ENCODE data around the gene SATB1.

DNA sequence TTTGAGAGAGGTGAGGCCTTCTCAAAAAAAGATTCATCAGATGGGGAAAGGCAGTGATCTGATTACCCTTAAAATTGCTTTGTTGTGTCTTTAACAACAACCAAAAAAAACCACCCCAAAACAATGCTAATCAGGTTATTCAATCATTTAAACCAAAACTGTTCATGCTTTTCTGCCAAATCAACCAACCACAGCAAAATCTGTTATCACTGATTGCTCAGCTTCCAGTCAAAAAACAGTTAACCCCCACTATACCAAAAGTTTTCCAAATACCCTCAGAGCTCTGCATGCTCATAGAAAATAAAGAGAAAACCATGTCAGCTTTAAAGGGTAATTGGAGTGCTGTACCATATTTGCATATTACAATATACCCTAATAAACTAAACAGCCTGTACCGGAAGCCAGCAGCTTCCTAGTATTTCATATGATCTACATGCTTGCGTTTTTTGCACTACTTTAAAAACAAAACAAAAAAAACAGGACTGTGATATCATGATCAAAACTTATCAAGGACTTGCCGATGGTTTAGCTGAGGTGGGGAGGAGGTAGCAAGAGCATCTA, 22.8 kb downstream of the SATB1 start:
- TF ChIP-seq, protein P1, sequence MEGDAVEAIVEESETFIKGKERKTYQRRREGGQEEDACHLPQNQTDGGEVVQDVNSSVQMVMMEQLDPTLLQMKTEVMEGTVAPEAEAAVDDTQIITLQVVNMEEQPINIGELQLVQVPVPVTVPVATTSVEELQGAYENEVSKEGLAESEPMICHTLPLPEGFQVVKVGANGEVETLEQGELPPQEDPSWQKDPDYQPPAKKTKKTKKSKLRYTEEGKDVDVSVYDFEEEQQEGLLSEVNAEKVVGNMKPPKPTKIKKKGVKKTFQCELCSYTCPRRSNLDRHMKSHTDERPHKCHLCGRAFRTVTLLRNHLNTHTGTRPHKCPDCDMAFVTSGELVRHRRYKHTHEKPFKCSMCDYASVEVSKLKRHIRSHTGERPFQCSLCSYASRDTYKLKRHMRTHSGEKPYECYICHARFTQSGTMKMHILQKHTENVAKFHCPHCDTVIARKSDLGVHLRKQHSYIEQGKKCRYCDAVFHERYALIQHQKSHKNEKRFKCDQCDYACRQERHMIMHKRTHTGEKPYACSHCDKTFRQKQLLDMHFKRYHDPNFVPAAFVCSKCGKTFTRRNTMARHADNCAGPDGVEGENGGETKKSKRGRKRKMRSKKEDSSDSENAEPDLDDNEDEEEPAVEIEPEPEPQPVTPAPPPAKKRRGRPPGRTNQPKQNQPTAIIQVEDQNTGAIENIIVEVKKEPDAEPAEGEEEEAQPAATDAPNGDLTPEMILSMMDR (conservative IDR thresholded peaks at IDR 0.05 in 1 of 2, IDR thresholded peaks at IDR 0.05 in 1 of 2; ENCODE audit: low read depth in 1 of 2, low read length in 2 of 2): no peak
- TF ChIP-seq EZH2 (IDR thresholded peaks at IDR 0.05; ENCODE audit: low read length, missing control alignments): no peak
